Thoracic aorta endothelial cell (primary cell): Measurements from ENCODE around the gene DLG3. TPM values are rescaled to one million over a fixed set of nuclear protein-coding genes. Genes with fewer than 3 reads are reported as not detected.

Source experiments
- small RNA-seq: library from RNA; depleted of rRNA; stranded (forward); fragments of <200 nt; gene quantifications from one replicate; pipeline ENCODE3, GENCODE V24; 2012
- total RNA-seq: library from RNA; depleted of rRNA; stranded (reverse); fragments of >200 nt; gene quantifications from 2 replicates; pipeline ENCODE4 v1.2.3, GENCODE V29; 2012

The DLG3 gene
- 1.6 and 2.4 TPM in 2 replicates for total RNA-seq

DNA sequence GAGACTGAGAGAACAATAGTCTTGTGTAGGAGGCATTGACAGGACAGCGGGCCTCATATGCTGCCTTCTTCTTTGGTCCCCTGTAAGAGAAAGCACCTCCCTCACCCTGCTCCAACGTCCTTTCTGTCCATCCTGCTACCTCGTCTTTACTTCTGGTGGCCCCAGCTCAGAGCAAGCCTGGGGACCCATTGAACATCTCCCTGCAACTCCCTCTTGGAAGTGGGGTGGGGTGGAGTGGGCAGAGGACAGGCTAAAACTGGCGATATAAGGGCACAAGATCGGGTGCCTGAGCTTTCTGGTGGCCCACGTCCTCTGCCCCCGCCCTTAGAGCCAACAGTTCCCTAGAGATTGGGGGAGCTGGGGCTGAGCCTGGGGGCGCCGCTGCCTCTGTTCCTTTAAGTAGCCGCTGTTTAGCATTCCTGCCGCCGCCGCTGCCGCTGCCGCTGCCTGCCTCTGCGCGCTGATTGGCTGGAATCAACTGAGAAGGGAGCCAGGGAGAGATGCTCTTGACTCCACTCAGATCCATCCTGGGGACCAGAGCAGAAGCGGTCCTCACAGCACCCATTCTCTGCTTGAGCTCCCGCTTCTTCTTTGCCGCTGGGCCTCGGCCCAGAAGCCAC, at the start of gene DLG3:
TSS of gene DLG3 (plus strand) at position 510 of the 620 bp plus-strand sequence. CDS start 367 bp downstream, outside the sequence.

DNA sequence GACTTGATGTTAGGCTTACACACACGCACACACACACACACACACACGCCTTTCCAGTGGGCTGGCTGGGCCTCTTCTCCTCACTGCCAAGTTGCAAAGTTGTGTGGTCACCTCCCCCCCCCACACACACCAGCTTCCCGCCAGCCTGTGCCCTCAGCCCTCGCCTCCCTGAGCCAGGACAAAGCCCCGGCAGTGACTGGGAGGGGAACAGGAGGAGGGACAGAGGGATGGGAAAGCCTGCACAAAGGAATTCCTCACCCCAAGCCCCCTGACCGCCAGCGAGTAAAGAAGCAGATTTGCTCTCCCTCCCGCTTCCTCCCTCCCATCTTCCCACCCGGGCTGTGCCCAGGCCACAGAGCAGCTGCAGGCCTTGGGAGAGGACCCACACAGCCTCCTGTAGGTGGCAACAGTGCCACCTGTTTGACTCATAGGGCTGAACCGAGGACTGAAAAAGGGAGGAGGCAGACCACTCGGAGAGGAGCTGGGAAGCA, 21.7 kb upstream of the DLG3 start, which contains the start of gene GDPD2:
TSS of gene GDPD2 (plus strand) at position 464 of the 491 bp plus-strand sequence. CDS start 1,671 bp downstream, outside the sequence.

Small RNAs within 50 kb of the gene (small RNA-seq; reads per million reads assigned to genes)
- gene RNU4-81P (not detected), gene RNY4P23 (0.49 reads per million)

Other genes with a start within 250 kb of the DLG3 start
- gene AWAT1, start 210.2 kb upstream of the DLG3 start, total RNA-seq, result not detected in 2 replicates
- gene P2RY4, start 184.6 kb upstream of the DLG3 start, total RNA-seq, result 0.13 TPM in 1 of 2 replicates, not detected in the other
- not detected in 2 replicates for gene ARR3, start 176.5 kb upstream of the DLG3 start, total RNA-seq
- not detected in 2 replicates for gene RAB41, start 162.7 kb upstream of the DLG3 start, total RNA-seq
- gene PDZD11, start 154.9 kb upstream of the DLG3 start, total RNA-seq, result 43.0 and 44.9 TPM in 2 replicates
- 31.4 and 39.1 TPM in 2 replicates for gene KIF4A, start 154.7 kb upstream of the DLG3 start, total RNA-seq
- gene GDPD2, start 21.5 kb upstream of the DLG3 start, total RNA-seq, result not detected in 2 replicates